ENCODE results near the gene IL17RE. TPM values are rescaled to one million over a fixed set of nuclear protein-coding genes. Genes with fewer than 3 reads are reported as not detected.

Gene IL17RE
- total RNA-seq, result 3.2 and 6.9 TPM in 2 replicates

DNA sequence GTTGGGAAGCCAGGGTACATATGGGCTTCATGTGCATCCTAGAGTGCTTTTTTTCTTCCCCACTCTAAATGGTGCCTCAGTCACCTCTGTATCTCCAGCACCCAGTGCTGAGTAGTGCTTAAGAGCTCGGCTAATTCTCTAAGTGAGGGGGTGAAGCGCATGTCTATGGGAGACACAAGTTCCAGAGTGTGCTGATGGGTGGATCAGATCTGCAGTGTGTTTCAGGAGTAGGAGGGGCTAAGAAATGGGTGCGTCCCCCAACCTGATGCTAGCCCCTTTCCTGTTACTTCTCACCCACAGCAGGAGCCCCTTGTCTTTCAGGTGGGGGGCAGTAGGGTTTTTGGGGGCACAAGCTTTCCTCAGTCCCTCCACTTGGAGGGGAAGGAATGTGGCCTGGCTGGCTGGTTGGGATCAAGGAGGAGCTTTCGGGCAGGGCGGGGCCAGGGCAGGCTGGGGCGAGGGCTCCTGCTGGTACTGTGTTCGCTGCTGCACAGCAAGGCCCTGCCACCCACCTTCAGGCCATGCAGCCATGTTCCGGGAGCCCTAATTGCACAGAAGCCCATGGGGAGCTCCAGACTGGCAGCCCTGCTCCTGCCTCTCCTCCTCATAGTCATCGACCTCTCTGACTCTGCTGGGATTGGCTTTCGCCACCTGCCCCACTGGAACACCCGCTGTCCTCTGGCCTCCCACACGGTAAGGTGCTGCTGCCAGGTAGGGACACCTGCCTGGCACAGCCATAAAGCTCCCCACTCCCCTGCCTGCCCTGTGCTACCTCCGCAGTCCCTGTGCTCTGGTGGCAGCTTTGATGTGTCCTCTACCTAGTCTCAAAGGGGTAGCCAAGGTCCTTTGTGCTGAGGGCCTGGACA, at the start of gene IL17RE:
Gene IL17RE, plus strand, starts transcription at position 477 of the 866 bp plus-strand sequence. Its CDS starts 85 bp downstream, at position 562.

GRCh38 chr3:9879830-9880549, 22.7 kb upstream of the IL17RE start, which contains the start of gene CIDEC:
CIDEC (minus strand) TSS chr3:9880253; CDS start chr3:9878486, 1,767 bp downstream.

DNA sequence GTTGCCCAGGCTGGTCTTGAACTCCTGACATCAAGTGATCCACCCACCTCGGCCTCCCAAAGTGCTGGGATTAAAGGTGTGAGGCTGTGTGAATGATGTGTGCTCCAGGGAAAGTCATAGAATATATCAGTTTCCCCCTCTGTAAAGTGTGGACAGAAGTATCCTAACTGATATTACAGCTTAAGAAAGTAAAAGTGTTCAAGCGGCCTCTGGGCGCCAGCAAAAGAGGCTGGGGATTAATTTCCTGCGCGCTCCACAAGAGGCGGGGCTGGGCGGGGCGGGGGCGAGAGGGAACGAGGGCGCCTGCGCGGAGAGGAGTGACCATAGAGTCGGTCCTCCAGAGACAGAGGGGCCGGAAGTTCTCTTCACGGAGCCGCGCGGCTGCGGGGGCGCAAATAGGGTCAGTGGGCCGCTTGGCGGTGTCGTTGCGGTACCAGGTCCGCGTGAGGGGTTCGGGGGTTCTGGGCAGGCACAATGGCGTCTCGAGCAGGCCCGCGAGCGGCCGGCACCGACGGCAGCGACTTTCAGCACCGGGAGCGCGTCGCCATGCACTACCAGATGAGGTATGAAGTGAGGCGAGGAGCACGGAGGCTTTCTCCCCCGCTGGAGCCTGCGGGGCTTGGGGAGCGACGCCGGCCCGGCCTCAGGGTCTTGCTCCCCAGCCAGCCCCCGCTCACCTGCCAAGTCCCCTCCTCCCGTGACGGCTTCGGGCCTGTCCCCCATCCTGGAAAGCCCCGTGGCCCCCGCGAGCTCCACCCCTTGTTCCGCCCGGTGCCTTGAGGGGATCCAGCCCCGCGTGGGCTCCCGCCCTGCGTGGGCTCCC, 12.2 kb upstream of the IL17RE start, which contains the start of gene JAGN1:
Gene JAGN1, plus strand, starts transcription at position 362 of the 823 bp plus-strand sequence. Its CDS starts 113 bp downstream, at position 475.

DNA sequence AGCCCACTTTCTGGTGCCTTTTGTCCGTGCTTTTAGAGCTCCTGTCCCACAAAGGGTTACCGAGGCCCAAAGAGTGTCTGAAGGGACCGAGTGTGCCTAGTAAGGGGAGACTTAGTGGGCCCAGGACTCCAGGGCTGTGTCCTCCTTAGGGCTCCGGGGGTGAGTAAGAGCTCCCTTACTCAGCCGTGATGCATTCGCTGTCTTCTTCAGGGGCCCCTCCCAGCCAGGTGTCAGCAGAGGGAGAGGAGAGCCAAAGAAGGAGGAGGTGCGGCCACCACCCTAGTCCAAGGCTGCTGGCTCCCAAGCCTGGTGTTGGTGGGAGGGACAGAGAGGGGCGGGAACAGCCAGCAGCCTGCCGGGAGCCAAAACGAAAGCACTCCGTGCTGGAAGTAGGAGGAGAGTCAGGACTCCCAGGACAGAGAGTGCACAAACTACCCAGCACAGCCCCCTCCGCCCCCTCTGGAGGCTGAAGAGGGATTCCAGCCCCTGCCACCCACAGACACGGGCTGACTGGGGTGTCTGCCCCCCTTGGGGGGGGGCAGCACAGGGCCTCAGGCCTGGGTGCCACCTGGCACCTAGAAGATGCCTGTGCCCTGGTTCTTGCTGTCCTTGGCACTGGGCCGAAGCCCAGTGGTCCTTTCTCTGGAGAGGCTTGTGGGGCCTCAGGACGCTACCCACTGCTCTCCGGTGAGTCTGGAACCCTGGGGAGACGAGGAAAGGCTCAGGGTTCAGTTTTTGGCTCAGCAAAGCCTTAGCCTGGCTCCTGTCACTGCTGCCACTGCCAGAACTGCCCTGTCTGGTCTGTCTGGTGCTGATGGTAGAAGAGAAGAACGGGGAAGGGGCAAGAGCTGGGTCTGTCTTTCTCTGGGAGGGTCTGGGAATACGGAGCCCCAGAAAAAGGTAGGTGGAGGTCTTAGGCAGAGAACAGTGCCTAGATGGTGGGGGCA, 14.4 kb downstream of the IL17RE start, which contains the start of gene IL17RC:
Gene IL17RC, plus strand, starts transcription at position 365 of the 947 bp plus-strand sequence. Its CDS starts 218 bp downstream, at position 583.

DNA sequence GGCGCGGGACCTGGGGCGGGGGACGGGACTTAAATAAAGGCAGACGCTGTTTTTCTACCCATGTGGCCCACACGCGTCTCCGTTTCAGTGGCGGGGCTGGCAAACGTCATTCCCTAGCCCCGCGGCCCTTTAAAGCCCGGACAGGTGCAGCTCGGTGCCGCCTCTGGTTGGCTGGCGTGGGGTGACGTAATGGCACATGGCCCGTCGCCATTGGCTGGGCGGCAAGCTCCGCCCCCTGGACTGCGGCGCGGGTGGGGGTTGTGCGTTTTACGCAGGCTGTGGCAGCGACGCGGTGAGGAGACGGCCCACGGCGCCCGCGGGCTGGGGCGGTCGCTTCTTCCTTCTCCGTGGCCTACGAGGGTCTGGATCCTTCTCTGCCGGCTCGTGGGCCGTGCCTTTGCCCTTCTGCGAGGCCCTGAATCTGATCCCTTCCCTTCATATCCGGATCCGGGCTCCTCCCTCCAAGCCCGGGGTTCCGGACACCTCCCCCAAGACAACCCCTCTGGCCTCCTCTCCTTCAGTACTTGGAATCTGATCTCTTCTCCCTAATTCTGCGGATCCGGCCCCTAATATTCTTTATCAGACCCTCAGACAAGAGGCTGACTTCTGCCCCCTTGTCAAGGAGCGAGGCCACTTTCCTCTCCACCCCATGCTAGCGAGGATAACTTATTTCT, 31.1 kb downstream of the IL17RE start, which contains the start of gene CRELD1:
Gene CRELD1, plus strand, starts transcription at position 274 of the 674 bp plus-strand sequence. CDS start 605 bp downstream, outside the sequence.

DNA sequence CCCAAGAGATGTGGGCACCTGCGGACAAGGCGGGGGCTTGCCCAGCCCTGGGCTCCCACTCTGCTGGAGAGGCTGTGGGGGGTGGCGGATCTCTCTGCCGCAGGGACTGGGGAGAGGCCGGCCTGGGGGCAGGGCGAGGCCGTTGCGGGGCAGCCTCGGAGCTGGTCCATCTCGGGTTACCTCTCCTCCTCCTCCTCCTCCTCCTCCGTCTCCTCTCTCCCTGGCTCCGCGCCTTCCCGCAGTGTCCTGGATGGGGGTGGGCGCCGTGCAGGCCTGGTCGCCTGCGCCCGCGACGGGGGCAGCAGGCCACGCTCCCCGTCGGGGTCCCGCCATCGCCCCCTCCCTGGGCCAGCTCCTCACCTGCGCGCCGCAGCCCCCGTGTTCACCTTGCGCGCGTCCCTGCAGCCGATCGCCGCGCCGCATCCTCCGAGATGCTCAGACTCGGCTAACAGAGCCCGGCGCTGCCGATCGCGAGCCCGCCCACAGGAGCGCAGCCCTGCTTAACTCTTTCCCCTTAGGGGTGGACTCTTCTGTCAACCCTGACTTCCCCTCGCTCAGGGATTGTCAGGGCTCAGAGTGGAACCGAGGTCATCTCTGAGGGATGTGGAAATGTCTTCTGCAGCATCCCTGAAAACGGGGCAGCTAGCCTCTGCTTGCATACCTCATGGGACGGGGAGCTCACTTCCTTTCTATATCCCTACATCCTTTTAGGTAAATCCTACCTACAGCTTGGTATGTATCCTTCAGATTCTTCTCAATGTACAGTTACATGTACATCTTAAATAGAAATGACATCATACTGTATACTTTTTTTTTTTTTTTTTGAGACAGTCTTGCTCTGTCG, 49.5 kb downstream of the IL17RE start, which contains the start of gene PRRT3:
Gene PRRT3, minus strand, starts transcription at position 447 of the 844 bp plus-strand sequence. CDS start 2,293 bp downstream, outside the sequence.

Small RNA genes within 50 kb of the gene (small RNA-seq; reads per million reads assigned to genes)
- gene RNU6-882P, result not detected

Other genes with a start within 250 kb of the IL17RE start
- gene CPNE9, start 199.0 kb upstream of the IL17RE start, total RNA-seq, result not detected in 2 replicates
- gene BRPF1, start 171.1 kb upstream of the IL17RE start, total RNA-seq, result 25.6 and 27.0 TPM in 2 replicates
- gene OGG1, start 152.9 kb upstream of the IL17RE start, total RNA-seq, result 35.4 and 38.3 TPM in 2 replicates
- gene CAMK1, start 132.9 kb upstream of the IL17RE start, total RNA-seq, result 24.0 and 24.9 TPM in 2 replicates
- gene TADA3, start 110.4 kb upstream of the IL17RE start, total RNA-seq, result 94.1 and 96.5 TPM in 2 replicates
- gene ARPC4, start 109.8 kb upstream of the IL17RE start, total RNA-seq, result 190 and 236 TPM in 2 replicates
- gene TTLL3, start 92.6 kb upstream of the IL17RE start, total RNA-seq, result 40.9 and 45.4 TPM in 2 replicates
- 30.3 and 33.2 TPM in 2 replicates for gene RPUSD3, start 58.8 kb upstream of the IL17RE start, total RNA-seq
- not detected in 2 replicates for gene CIDEC, start 22.6 kb upstream of the IL17RE start, total RNA-seq
- 28.4 and 30.7 TPM in 2 replicates for gene JAGN1, start 12.2 kb upstream of the IL17RE start, total RNA-seq
- 63.6 and 69.1 TPM in 2 replicates for gene IL17RC, start 14.2 kb downstream of the IL17RE start, total RNA-seq
- gene CRELD1, start 31.0 kb downstream of the IL17RE start, total RNA-seq, result 20.1 and 29.8 TPM in 2 replicates
- gene PRRT3, start 49.6 kb downstream of the IL17RE start, total RNA-seq, result 4.9 and 6.0 TPM in 2 replicates
- gene EMC3, start 84.0 kb downstream of the IL17RE start, total RNA-seq, result 37.6 and 69.6 TPM in 2 replicates
- 3.4 and 4.6 TPM in 2 replicates for gene FANCD2, start 123.6 kb downstream of the IL17RE start, total RNA-seq
- not detected in 2 replicates for gene FANCD2OS, start 205.4 kb downstream of the IL17RE start, total RNA-seq
- gene BRK1, start 212.8 kb downstream of the IL17RE start, total RNA-seq, result 73.0 and 83.7 TPM in 2 replicates
- gene VHL, start 238.9 kb downstream of the IL17RE start, total RNA-seq, result 33.5 and 41.9 TPM in 2 replicates

Measured in hair follicle dermal papilla cell (primary cell).